ENCODE data around the gene TRIM15. TPM values are rescaled to one million over a fixed set of nuclear protein-coding genes. Genes with fewer than 3 reads are reported as not detected.
"Not testable (repeated sequence)": the region's sequence is repeated elsewhere in the genome, so short reads cannot be mapped to it uniquely, and the experiment has no call there.

TRIM15 gene
- not detected for total RNA-seq

- TF ChIP-seq CTCF (IDR thresholded peaks at IDR 0.05): no peak
- TF ChIP-seq POLR2A (IDR thresholded peaks at IDR 0.05): no peak
- Histone ChIP-seq H3K36me3 (no peaks in the 10 kb centered on the region), H3K27me3 (no peaks in the 10 kb centered on the region), H3K4me1 (no peaks in the 10 kb centered on the region), H3K9me3 (no peaks in the 10 kb centered on the region), H3K4me3 (replicated peaks in 1 of 3) (no peak within 1 kb of the TSS), H3K27ac (no peak within 1 kb of the TSS)
- intact Hi-C loops (cut with DNase I): no loop called here
- DNase-seq: no peak
- 72 to 80% methylated on average over 24 to 31 of the region's 31 CpGs for WGBS, 2 donors
Measured at GRCh38 chr6:30163090-30163917, at the start of gene TRIM15. TRIM15 (plus strand) TSS chr6:30163546; CDS start chr6:30163685, 139 bp downstream.

- Histone ChIP-seq H3K9me3 (no peaks in the 10 kb centered on the region), H3K36me3 (no peaks in the 10 kb centered on the region), H3K27ac (no peak overlapping the region), H3K27me3 (peaks cover 3% of the 10 kb centered on the region), H3K4me3 (replicated peaks in 1 of 3) (no peak overlapping the region), H3K4me1 (no peaks in the 10 kb centered on the region)
- DNase-seq: no peak
- WGBS, 2 donors: 76 to 78% methylated on average over 1 of the region's 1 CpG
- no peak for TF ChIP-seq CTCF (IDR thresholded peaks at IDR 0.05)
- TF ChIP-seq POLR2A (IDR thresholded peaks at IDR 0.05): no peak
- intact Hi-C loops (cut with DNase I): no loop called here
Measured at GRCh38 chr6:30113841-30114240, 49.5 kb upstream of the TRIM15 start.

GRCh38 chr6:30116724-30117123 is 46.6 kb upstream of the TRIM15 start:
- Histone ChIP-seq H3K36me3 (no peaks in the 10 kb centered on the region), H3K4me1 (no peaks in the 10 kb centered on the region), H3K4me3 (replicated peaks in 1 of 3) (no peak overlapping the region), H3K27me3 (no peaks in the 10 kb centered on the region), H3K9me3 (no peaks in the 10 kb centered on the region), H3K27ac (no peak overlapping the region)
- 75 to 76% methylated on average over 6 of the region's 6 CpGs for WGBS, 2 donors
- TF ChIP-seq CTCF (IDR thresholded peaks at IDR 0.05) (no peak), POLR2A (IDR thresholded peaks at IDR 0.05) (no peak)
- no peak for DNase-seq
- intact Hi-C loops (cut with DNase I): no loop called here

GRCh38 chr6:30118691-30119090 is 44.7 kb upstream of the TRIM15 start:
- H3K36me3 ChIP-seq; H3K27me3 ChIP-seq; H3K9me3 ChIP-seq; intact Hi-C loops (cut with DNase I); DNase-seq; H3K4me1 ChIP-seq; H3K4me3 ChIP-seq (replicated peaks in 1 of 3); H3K27ac ChIP-seq: not testable (repeated sequence)
- 90 to 92% methylated on average over 5 of the region's 5 CpGs for WGBS, 2 donors

- 78 to 85% methylated on average over 10 of the region's 10 CpGs for WGBS, 2 donors
- intact Hi-C loops (cut with DNase I): no loop called here
- Histone ChIP-seq H3K27me3 (no peaks in the 10 kb centered on the region), H3K9me3 (no peaks in the 10 kb centered on the region), H3K4me3 (replicated peaks in 1 of 3) (no peak overlapping the region), H3K4me1 (no peaks in the 10 kb centered on the region), H3K27ac (no peak overlapping the region), H3K36me3 (no peaks in the 10 kb centered on the region)
- TF ChIP-seq POLR2A (IDR thresholded peaks at IDR 0.05): no peak
- TF ChIP-seq CTCF (IDR thresholded peaks at IDR 0.05): no peak
- DNase-seq: no peak
Measured at GRCh38 chr6:30121446-30122366, 41.6 kb upstream of the TRIM15 start.
